Prostate gland (tissue), 2 donors: ENCODE measurements around the gene SPG7. TPM values are rescaled to one million over a fixed set of nuclear protein-coding genes. Genes with fewer than 3 reads are reported as not detected.

Source experiments
- DNase-seq: peaks from one replicate; pipeline ENCODE4 v3.0.0-alpha.2; 2019; ENCODE audit warnings: low spot score
- H3K27ac ChIP-seq, 2 donors: fragments of 200-600 bp; sonication (generic); 2 replicates each; pipeline ENCODE4 v1.5.1; 2017 to 2019
- H3K27me3 ChIP-seq: fragments of 200-600 bp; sonication (generic); replicated peaks from 2 replicates; pipeline ENCODE4 v1.5.1; 2019; ENCODE audit not compliant: insufficient read depth
- H3K36me3 ChIP-seq, 2 donors: fragments of 200-600 bp; sonication (generic); 1 replicate in 1 of 2; 2 replicates in 1 of 2; pipeline versions ENCODE4 v1.5.1 to v1.8.1; 2017 to 2019
- H3K4me1 ChIP-seq: fragments of 200-600 bp; sonication (generic); replicated peaks from 2 replicates; pipeline ENCODE4 v1.5.1; 2019
- H3K4me3 ChIP-seq, 2 donors: fragments of 200-600 bp; sonication (generic); 2 replicates each; pipeline ENCODE4 v1.5.1; 2017 to 2019
- H3K9me3 ChIP-seq: fragments of 200-600 bp; sonication (generic); 2 replicates; pipeline ENCODE4 v1.5.1; 2017
- POLR2A ChIP-seq: fragments of 450-650 bp; IDR thresholded peaks from one replicate; pipeline ENCODE4 v1.6.1; 2016; ENCODE audit warnings: antibody characterized with exemption, mild to moderate bottlenecking
- POLR2AphosphoS5 ChIP-seq: sonication (generic); formaldehyde crosslinking; IDR thresholded peaks from one replicate; pipeline ENCODE4 v1.6.1; 2017; ENCODE audit warnings: antibody characterized with exemption
- WGBS: methylation state at CpG from one replicate; pipeline ENCODE4 v1.1.5; 2018; 5-methylcytosine and 5-hydroxymethylcytosine counted together
- intact Hi-C: fragments of 100-400 bp; cut with DNase I; formaldehyde crosslinking; loops from one replicate; pipeline ENCODE4 v1.14.2; 2022
- total RNA-seq, 2 donors: library from RNA; depleted of rRNA; stranded (reverse); fragments of >200 nt; gene quantifications; one replicate each; pipeline ENCODE4 v1.1.0, GENCODE V29; 2016
- TF ChIP-seq, protein P1 (sequence below), 4 experiments: fragments of 200-600 bp in 2 of 4; fragments of 450-650 bp in 2 of 4; sonication (generic) in 2 of 4; IDR thresholded peaks; 1 replicate in 3 of 4; 2 replicates in 1 of 4; pipeline ENCODE4 v1.5.1; 2016 to 2019; ENCODE audit warnings: antibody characterized with exemption in 4 of 4, mild to moderate bottlenecking in 2 of 4, moderate library complexity in 2 of 4

SPG7 gene
- total RNA-seq, 2 donors from 2014 or later = 128 to 165 TPM

DNA sequence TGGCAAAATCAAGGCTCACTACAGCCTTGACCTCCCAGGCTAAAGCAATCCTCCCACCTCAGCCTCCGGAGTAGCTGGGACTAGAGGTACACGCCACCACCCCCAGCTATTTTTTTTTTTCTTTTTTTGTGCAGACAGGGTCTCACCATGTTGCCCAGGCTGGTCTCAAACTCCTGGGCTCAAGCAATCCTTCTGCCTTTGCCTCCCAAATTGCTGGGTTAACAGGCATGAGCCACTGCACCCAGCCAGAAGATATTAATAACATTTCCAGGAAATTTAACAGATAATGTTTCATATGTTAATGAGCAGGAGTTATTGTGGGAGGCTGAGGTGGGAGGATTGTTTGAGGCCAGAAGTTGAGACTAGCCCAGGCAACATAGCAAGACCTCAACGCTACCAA lies 8.4 kb upstream of the SPG7 start:
- intact Hi-C loops = loop anchor here (10.0 kb wide), 1 partner anchor 255 kb away; no protein-coding TSS in a partner anchor
- no peaks in the 10 kb centered on the region for H3K9me3 ChIP-seq

DNA sequence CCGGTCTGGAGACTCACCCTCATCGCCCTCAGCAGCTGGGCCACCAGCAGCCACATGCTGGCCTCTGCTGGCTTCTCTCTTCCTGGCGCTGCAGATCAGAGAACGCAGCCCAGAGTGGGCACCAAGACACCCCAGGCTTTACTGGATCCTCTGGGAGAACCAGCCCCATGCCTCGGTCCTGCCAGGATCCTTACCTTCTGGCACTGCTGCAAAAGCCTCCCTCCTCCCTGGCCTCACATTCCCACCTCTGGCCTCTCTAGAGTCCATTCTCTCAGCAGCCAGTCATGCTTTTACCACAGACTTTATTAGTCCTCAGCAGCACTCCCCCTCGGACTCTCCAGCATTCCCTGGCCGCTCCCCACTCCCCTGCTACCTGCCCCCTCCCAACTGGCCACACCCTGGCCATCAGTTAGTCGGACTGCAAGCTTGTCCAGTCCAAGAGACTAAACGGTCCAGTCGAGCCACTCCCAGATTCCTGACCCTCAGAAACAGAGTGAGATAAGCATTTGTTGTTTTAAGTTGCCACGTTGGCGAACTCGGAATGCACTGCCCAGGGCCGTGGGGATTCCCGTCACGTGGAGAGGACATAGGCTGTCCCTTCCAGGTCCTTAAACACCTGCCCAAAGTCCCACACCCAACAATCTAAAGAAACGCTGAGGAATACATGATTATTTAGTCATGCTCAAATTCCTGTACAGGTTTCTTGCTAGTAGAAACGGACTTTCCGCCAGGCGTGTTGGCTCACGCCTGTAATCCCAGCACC lies 5.9 kb upstream of the SPG7 start:
- H3K9me3 ChIP-seq = no peaks in the 10 kb centered on the region
- TF ChIP-seq POLR2A = no peak
- TF ChIP-seq, protein P1, sequence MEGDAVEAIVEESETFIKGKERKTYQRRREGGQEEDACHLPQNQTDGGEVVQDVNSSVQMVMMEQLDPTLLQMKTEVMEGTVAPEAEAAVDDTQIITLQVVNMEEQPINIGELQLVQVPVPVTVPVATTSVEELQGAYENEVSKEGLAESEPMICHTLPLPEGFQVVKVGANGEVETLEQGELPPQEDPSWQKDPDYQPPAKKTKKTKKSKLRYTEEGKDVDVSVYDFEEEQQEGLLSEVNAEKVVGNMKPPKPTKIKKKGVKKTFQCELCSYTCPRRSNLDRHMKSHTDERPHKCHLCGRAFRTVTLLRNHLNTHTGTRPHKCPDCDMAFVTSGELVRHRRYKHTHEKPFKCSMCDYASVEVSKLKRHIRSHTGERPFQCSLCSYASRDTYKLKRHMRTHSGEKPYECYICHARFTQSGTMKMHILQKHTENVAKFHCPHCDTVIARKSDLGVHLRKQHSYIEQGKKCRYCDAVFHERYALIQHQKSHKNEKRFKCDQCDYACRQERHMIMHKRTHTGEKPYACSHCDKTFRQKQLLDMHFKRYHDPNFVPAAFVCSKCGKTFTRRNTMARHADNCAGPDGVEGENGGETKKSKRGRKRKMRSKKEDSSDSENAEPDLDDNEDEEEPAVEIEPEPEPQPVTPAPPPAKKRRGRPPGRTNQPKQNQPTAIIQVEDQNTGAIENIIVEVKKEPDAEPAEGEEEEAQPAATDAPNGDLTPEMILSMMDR (IDR thresholded peaks at IDR 0.05) = no peak
- no peak for TF ChIP-seq POLR2AphosphoS5
- peaks cover 6% of the 10 kb centered on the region for H3K4me1 ChIP-seq
- peak; percentile 29 for DNase-seq
- intact Hi-C loops = loop anchor here (10.0 kb wide), 1 partner anchor 257 kb away; no protein-coding TSS in a partner anchor
- no peaks in the 10 kb centered on the region for H3K27me3 ChIP-seq
- 37% methylated on average over 21 of the region's 21 CpGs for WGBS
- no peaks in the 10 kb centered on the region for H3K36me3 ChIP-seq
- H3K27ac ChIP-seq = no peak overlapping the region
- no peak overlapping the region for H3K4me3 ChIP-seq

More for the DNA sequence above, 8.4 kb upstream of the SPG7 start:
- no peak overlapping the region for H3K27ac ChIP-seq
- TF ChIP-seq, protein P1 (IDR thresholded peaks at IDR 0.05) = no peak
- TF ChIP-seq POLR2AphosphoS5 = no peak
- TF ChIP-seq POLR2A = no peak
- DNase-seq = no peak
- 94% methylated on average over 3 of the region's 3 CpGs for WGBS
- H3K27me3 ChIP-seq = no peaks in the 10 kb centered on the region
- no peaks in the 10 kb centered on the region for H3K36me3 ChIP-seq
- H3K4me1 ChIP-seq = no peaks in the 10 kb centered on the region
- no peak overlapping the region for H3K4me3 ChIP-seq

DNA sequence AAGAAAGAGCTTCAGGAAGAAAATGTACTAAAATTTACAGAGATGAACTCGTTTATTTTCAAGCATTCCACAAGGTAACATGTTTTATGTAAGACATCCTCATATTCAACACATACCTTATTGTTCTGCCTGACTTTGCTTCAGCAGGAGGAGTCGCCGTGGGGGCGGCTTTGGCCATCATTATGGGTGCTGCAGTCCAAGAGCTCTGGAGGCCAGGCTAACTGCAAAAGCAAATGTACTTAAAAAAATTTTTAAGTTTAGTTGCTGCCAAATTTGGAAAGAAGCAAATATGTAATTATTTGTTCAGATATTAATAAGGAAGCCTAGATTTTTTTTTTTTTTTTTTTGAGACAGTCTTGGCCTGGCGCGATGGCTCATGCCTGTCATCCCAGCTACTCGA lies 4.1 kb upstream of the SPG7 start:
- no peaks in the 10 kb centered on the region for H3K9me3 ChIP-seq
- H3K27me3 ChIP-seq = no peaks in the 10 kb centered on the region
- no peak for DNase-seq
- 65% methylated on average over 7 of the region's 7 CpGs for WGBS
- H3K4me3 ChIP-seq = no peak overlapping the region
- intact Hi-C loops = loop anchor here (10.0 kb wide), 1 partner anchor 259 kb away; no protein-coding TSS in a partner anchor
- H3K36me3 ChIP-seq = no peaks in the 10 kb centered on the region
- TF ChIP-seq, protein P1 (IDR thresholded peaks at IDR 0.05) = no peak
- TF ChIP-seq POLR2A = no peak
- TF ChIP-seq POLR2AphosphoS5 = no peak
- peaks cover 6% of the 10 kb centered on the region for H3K4me1 ChIP-seq
- no peak overlapping the region for H3K27ac ChIP-seq

DNA sequence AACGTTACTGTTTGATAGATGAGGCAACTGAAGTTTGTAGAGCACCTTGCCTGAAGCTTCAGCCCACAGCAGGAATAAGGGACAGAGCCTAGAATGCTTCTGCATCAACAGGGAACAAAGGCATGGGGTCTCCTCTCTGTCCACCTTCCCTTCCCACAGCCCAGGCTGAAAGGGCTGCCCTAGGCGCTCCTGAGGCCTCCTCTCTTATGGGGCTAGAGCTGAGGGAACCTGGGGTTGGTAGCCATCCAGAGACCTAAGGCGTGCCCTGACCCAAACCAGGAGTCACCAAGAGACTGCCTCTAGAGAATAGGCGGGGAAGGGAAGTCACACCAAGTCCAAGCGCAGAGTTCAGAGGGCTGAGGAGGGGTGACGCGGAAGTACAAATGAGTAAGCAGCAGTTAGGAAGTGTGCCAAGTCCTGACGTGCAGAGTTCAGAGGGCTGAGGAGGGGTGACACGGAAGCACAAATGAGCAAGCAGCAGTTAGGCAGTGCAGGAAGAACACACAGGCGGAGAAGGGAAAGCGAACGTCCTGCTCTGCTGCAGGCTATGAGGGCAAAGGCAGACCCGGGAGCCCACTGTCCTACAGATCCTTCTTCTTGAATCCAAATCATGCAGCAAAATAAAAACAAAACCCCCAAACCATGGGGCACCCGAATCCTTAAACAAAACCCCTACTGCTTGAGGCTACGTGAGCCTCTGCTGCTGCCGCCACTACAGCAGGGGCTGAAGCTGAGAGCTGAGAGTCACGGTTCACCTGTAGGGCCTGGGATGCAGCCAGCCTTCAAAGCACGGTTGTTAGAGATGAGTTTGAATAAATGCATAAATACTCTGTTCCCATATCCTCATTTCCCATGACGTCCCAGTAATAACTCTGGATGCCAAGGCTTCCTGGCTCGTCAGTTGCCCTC lies 2.7 kb upstream of the SPG7 start:
- TF ChIP-seq POLR2AphosphoS5 (peak; percentile 38), POLR2A (no peak)
- TF ChIP-seq, protein P1 (IDR thresholded peaks at IDR 0.05) = no peak
- H3K36me3 ChIP-seq = no peaks in the 10 kb centered on the region
- no peaks in the 10 kb centered on the region for H3K27me3 ChIP-seq
- no peak overlapping the region for H3K4me3 ChIP-seq
- peak overlapping the region in 1 of 2 donors; percentile 31 for H3K27ac ChIP-seq
- intact Hi-C loops = loop anchor here (5.0 to 10.0 kb wide), 3 partner anchors 63 to 261 kb away; no protein-coding TSS in a partner anchor
- 43% methylated on average over 20 of the region's 20 CpGs for WGBS
- peak; percentile 26 for DNase-seq
- H3K9me3 ChIP-seq = no peaks in the 10 kb centered on the region
- H3K4me1 ChIP-seq = peaks cover 6% of the 10 kb centered on the region
